Neutrophil (primary cell): ENCODE measurements around the gene ECI1.
A peak's percentile ranks its signal among the peaks of the same experiment; 100 is the strongest.

Experiments used
- H3K27ac ChIP-seq: fragments of 200-600 bp; sonication (generic); 2 replicates; pipeline ENCODE4 v1.5.1; 2016; ENCODE audit warnings: mild to moderate bottlenecking, moderate library complexity
- H3K27me3 ChIP-seq: fragments of 200-600 bp; sonication (generic); 2 replicates; pipeline ENCODE4 v1.6.0; 2016; ENCODE audit warnings: mild to moderate bottlenecking
- H3K36me3 ChIP-seq: fragments of 200-600 bp; sonication (generic); 2 replicates; pipeline ENCODE4 v1.5.1; 2017
- H3K4me1 ChIP-seq, 2 experiments: fragments of 200-600 bp in 1 of 2; sonication (generic) in 1 of 2; 1 replicate in 1 of 2; 2 replicates in 1 of 2; pipeline versions ENCODE4 v1.5.1 to v1.6.1; 2013 to 2016; ENCODE audit warnings: low read depth in 1 of 2, low read length in 1 of 2, mild to moderate bottlenecking in 1 of 2, moderate library complexity in 1 of 2; ENCODE audit not compliant: control insufficient read depth in 1 of 2, insufficient read depth in 1 of 2
- H3K4me3 ChIP-seq, 2 experiments: fragments of 200-600 bp in 1 of 2; sonication (generic) in 1 of 2; 1 replicate in 1 of 2; 2 replicates in 1 of 2; pipeline ENCODE4 v1.5.1; 2013 to 2016; ENCODE audit warnings: low read depth in 1 of 2, low read length in 1 of 2, mild to moderate bottlenecking in 1 of 2, moderate library complexity in 1 of 2
- H3K9me3 ChIP-seq: fragments of 200-600 bp; sonication (generic); 2 replicates; pipeline ENCODE4 v1.5.1; 2016
- TF ChIP-seq, protein P1 (sequence below): fragments of 200-600 bp; sonication (generic); IDR thresholded peaks from 2 replicates; pipeline ENCODE4 v1.5.1; 2016; ENCODE audit warnings: antibody characterized with exemption

The ECI1 gene, protein sequence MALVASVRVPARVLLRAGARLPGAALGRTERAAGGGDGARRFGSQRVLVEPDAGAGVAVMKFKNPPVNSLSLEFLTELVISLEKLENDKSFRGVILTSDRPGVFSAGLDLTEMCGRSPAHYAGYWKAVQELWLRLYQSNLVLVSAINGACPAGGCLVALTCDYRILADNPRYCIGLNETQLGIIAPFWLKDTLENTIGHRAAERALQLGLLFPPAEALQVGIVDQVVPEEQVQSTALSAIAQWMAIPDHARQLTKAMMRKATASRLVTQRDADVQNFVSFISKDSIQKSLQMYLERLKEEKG

DNA sequence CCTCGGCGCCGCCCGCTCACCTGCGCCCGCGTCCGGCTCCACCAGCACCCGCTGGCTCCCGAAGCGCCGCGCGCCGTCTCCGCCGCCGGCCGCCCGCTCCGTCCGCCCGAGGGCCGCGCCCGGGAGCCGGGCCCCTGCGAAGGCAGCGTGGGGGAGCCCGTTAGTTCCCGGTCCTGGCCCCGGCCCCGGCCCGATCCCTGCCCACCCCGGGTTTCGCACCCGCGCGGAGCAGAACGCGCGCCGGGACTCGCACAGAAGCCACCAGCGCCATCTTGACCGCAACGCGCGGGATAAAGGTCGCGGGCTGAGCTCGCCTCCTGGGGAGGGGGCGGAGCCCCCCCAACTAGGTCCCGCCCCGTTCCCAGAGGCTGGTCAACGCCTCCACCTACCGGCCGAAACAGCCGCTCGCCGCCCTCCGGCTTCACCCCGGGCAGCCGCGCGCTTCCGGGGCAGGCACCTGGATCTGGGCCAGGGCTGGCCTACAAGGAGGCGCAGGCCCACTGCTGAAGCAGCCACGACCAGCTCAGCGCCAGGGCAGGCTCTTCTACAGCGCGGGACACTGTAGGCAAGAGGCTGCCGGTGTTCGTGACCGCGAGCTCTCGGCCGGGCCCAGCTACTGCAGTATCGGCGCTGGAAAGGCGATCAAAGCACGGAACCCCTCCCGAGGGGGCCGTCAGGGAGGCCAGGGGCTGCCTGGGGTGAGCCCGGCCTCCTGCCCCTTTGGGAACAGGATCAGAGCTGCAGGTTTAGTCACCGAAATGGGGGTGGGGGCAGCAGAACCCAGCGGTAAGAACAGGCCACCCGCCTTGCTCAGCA, at the start of gene ECI1:
Gene ECI1, minus strand, starts transcription at position 292 of the 816 bp plus-strand sequence. Its CDS starts 21 bp downstream, at position 271.
- Histone ChIP-seq H3K9me3 (no peaks in the 10 kb centered on the region), H3K4me1 (peaks cover 16 to 21% of the 10 kb centered on the region in 2 experiments), H3K27ac (peak within 1 kb of the TSS; percentile 83), H3K36me3 (peaks cover 39% of the 10 kb centered on the region), H3K27me3 (no peaks in the 10 kb centered on the region), H3K4me3 (peak within 1 kb of the TSS; percentile 73)
- TF ChIP-seq, protein P1, sequence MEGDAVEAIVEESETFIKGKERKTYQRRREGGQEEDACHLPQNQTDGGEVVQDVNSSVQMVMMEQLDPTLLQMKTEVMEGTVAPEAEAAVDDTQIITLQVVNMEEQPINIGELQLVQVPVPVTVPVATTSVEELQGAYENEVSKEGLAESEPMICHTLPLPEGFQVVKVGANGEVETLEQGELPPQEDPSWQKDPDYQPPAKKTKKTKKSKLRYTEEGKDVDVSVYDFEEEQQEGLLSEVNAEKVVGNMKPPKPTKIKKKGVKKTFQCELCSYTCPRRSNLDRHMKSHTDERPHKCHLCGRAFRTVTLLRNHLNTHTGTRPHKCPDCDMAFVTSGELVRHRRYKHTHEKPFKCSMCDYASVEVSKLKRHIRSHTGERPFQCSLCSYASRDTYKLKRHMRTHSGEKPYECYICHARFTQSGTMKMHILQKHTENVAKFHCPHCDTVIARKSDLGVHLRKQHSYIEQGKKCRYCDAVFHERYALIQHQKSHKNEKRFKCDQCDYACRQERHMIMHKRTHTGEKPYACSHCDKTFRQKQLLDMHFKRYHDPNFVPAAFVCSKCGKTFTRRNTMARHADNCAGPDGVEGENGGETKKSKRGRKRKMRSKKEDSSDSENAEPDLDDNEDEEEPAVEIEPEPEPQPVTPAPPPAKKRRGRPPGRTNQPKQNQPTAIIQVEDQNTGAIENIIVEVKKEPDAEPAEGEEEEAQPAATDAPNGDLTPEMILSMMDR = peak; percentile 96

DNA sequence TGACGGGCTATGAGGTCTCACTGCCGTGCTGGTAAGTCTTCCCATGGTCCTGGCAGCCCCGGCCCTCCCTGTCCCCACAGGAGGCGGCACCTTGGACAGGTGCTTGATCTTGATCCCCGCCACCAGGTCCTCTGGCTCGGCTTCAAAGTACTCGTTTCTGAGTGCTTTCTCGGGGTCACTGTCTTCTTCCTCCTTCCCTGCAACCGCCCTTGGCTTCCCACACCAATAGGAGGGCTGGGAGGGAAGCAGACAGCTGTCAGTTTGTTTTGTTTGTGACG, 48.5 kb upstream of the ECI1 start:
- Histone ChIP-seq H3K4me1 (no peaks in the 10 kb centered on the region), H3K4me3 (no peak overlapping the region), H3K27me3 (no peaks in the 10 kb centered on the region), H3K9me3 (no peaks in the 10 kb centered on the region), H3K36me3 (no peaks in the 10 kb centered on the region), H3K27ac (no peak overlapping the region)
- TF ChIP-seq, protein P1 = no peak

DNA sequence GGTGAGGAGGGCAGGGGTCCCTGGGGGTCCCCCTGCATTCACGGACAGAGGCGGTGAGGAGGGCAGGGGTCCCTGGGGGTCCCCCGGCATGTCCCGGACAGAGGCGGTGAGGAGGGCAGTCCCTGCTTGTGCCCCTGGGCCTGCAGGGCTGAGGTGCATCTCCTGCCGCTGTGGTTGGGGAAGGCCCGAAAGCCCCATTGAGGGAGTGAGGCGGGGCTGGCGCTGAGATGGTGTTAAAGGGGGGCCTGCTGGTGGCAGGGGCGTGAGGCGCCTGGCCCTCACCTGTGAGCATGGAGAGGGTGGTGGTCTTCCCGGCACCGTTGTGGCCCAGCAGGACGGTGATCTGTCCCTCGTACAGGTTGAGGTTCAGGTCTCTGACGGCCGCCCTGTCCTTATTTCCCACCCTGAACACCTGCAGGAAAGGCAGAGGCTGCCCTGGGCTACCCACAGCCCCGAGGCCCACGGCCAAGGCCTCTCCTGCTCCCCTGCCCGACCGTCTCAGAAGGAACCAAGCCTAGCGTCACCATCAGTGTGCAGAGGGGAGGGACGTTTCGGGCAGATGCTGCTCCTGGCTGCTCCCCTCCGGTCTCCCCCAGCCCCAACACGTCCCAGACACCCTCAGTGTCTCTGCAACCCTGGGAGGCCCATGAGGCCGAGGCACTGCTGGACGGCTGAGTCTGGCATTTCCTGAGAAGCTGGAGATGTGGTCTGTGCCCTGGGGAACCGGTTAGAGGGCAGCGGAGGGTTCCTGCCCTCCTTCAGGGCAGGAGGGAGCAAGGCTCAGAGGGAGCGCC, 47.9 kb upstream of the ECI1 start:
- Histone ChIP-seq H3K9me3 (no peaks in the 10 kb centered on the region), H3K27me3 (no peaks in the 10 kb centered on the region), H3K27ac (no peak overlapping the region), H3K4me1 (no peaks in the 10 kb centered on the region), H3K36me3 (no peaks in the 10 kb centered on the region), H3K4me3 (no peak overlapping the region)
- TF ChIP-seq, protein P1 = no peak

DNA sequence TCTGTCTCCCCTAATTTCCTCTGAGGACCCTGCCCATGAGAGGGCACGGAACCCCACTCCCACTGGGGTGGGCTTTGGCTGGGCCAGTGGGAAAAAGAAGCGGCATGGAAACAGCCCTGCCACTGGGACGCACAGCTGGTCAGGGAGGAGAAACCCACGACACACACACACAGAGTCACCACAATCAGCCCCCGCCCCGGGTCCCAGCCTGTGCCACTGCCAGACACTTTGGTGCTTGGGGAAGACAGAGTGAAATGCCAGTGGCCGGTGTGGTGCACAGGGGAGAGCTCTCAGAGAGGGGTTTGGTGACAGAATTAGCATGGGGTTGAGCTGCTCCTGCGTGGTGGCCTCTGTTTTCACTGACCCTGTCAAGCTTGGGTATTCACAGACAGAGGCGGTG, 47.2 kb upstream of the ECI1 start:
- TF ChIP-seq, protein P1 = no peak
- Histone ChIP-seq H3K4me1 (no peaks in the 10 kb centered on the region), H3K4me3 (no peak overlapping the region), H3K9me3 (no peaks in the 10 kb centered on the region), H3K27ac (no peak overlapping the region), H3K27me3 (no peaks in the 10 kb centered on the region), H3K36me3 (no peaks in the 10 kb centered on the region)

DNA sequence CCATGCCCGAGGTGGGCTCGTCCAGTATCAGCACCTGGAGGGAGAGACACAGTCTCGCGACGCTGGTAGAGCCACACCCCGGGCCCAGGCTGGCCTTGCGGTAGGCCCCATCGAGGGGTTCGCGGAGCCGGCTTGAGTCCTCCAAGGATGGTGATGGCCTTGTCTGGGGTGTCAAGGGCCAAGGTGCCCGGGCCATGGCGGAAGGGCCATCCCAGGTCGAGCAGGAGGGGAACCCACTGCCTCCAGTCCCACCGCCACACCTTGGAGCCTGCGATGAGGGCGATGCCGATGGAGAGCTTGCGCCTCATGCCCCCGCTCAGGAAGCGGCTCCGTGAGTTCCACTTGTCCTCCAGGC, 46.1 kb upstream of the ECI1 start:
- TF ChIP-seq, protein P1 = no peak
- Histone ChIP-seq H3K4me1 (no peaks in the 10 kb centered on the region), H3K4me3 (no peak overlapping the region), H3K9me3 (no peaks in the 10 kb centered on the region), H3K27ac (no peak overlapping the region), H3K27me3 (no peaks in the 10 kb centered on the region), H3K36me3 (no peaks in the 10 kb centered on the region)
